ENCODE results near the gene ABCB11.

DNA sequence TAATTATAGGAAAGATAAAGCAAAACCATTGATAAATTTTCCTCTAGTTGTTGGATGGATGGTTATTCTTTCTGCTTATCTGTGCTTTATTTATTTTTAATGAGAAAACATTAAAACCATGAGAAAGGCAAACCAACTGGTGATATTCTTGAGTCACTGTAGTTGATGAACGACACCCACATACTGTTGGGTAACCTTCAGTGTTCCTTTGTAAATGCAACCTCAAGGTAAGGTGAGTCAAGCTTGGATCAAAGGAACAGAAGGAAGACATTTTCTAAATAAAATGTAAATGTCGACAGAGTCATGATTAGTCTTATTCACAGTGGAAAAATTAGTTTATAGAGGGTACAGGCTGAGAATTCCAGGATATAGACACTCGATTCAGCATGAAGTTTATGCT is 12.7 kb downstream of the ABCB11 start:
- TF ChIP-seq, protein P1, sequence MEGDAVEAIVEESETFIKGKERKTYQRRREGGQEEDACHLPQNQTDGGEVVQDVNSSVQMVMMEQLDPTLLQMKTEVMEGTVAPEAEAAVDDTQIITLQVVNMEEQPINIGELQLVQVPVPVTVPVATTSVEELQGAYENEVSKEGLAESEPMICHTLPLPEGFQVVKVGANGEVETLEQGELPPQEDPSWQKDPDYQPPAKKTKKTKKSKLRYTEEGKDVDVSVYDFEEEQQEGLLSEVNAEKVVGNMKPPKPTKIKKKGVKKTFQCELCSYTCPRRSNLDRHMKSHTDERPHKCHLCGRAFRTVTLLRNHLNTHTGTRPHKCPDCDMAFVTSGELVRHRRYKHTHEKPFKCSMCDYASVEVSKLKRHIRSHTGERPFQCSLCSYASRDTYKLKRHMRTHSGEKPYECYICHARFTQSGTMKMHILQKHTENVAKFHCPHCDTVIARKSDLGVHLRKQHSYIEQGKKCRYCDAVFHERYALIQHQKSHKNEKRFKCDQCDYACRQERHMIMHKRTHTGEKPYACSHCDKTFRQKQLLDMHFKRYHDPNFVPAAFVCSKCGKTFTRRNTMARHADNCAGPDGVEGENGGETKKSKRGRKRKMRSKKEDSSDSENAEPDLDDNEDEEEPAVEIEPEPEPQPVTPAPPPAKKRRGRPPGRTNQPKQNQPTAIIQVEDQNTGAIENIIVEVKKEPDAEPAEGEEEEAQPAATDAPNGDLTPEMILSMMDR (IDR thresholded peaks at IDR 0.05), result no peak
- no peak for TF ChIP-seq POLR2A (IDR thresholded peaks at IDR 0.05)
- no peak for TF ChIP-seq POLR2AphosphoS5 (IDR thresholded peaks at IDR 0.05)

Data from stomach (tissue), 4 donors.